DND-41 (cell line): ENCODE results near the gene TUBGCP3.

Source experiments
- ATAC-seq: fragments of 200-7000 bp; cut with Tn5 transposase; 3 replicates; pipeline ENCODE4 v1.9.1; 2021; ENCODE audit warnings: low read depth; ENCODE audit not compliant: insufficient read depth
- DNase-seq: peaks from one replicate; pipeline ENCODE4 v3.0.0-alpha.2; 2020
- H2AFZ ChIP-seq: 2 replicates; pipeline ENCODE4 v1.6.0; 2012; ENCODE audit warnings: low read depth, low read length
- H3K27ac ChIP-seq: 2 replicates; pipeline ENCODE4 v1.5.1; 2012; ENCODE audit warnings: low read length, inconsistent platforms
- H3K27me3 ChIP-seq: fragments of 200-600 bp; sonication (generic); 2 replicates; pipeline ENCODE4 v1.6.0; 2012; ENCODE audit warnings: low read length, mild to moderate bottlenecking, inconsistent platforms; ENCODE audit not compliant: insufficient read depth, poor library complexity
- H3K36me3 ChIP-seq: 2 replicates; pipeline ENCODE4 v1.5.1; 2012; ENCODE audit warnings: low read length, inconsistent platforms; ENCODE audit not compliant: insufficient read depth
- H3K4me1 ChIP-seq: 2 replicates; pipeline ENCODE4 v1.5.1; 2012; ENCODE audit warnings: mild to moderate bottlenecking, low read length; ENCODE audit not compliant: insufficient read depth
- H3K4me2 ChIP-seq: 2 replicates; pipeline ENCODE4 v1.6.0; 2012; ENCODE audit warnings: mild to moderate bottlenecking, moderate library complexity, low read length, inconsistent platforms; ENCODE audit not compliant: insufficient read depth
- H3K4me3 ChIP-seq, 2 experiments: fragments of 200-600 bp in 1 of 2; shearing (Covaris generic) in 1 of 2; 2 replicates each; pipeline ENCODE4 v1.5.1; 2012 to 2016; ENCODE audit warnings: inconsistent platforms in 2 of 2, low read length in 2 of 2, mild to moderate bottlenecking in 2 of 2, low read depth in 1 of 2, moderate library complexity in 1 of 2
- H3K79me2 ChIP-seq: 2 replicates; pipeline ENCODE4 v1.6.0; 2012; ENCODE audit warnings: low read length, inconsistent platforms; ENCODE audit not compliant: insufficient read depth
- H3K9ac ChIP-seq: 2 replicates; pipeline ENCODE4 v1.6.0; 2012; ENCODE audit warnings: low read depth, mild to moderate bottlenecking, inconsistent platforms, low read length, moderate library complexity
- H3K9me3 ChIP-seq: 2 replicates; pipeline ENCODE4 v1.5.1; 2012; ENCODE audit warnings: low read length, moderate library complexity, mild to moderate bottlenecking, inconsistent platforms; ENCODE audit not compliant: insufficient read depth, severe bottlenecking
- H4K20me1 ChIP-seq: 2 replicates; pipeline ENCODE4 v1.6.0; 2012; ENCODE audit warnings: low read length; ENCODE audit not compliant: insufficient read depth
- CTCF ChIP-seq: IDR thresholded peaks from 2 replicates; pipeline ENCODE4 v1.5.1; 2012; ENCODE audit warnings: borderline replicate concordance, low read length, moderate library complexity, mild to moderate bottlenecking; ENCODE audit not compliant: poor library complexity, severe bottlenecking; ENCODE audit errors: extremely low read depth
- EZH2 ChIP-seq: IDR thresholded peaks from 3 replicates; pipeline ENCODE4 v1.6.1; 2012; ENCODE audit warnings: borderline replicate concordance, low read depth, mild to moderate bottlenecking, moderate library complexity, low read length, inconsistent platforms; ENCODE audit not compliant: severe bottlenecking

TUBGCP3 gene

GRCh38 chr13:112438094-112438493 lies 149.9 kb downstream of the TUBGCP3 start:
- Histone ChIP-seq H3K36me3 (no peaks in the 10 kb centered on the region), H2AFZ (no peak overlapping the region), H3K27ac (no peak overlapping the region), H3K4me1 (no peaks in the 10 kb centered on the region), H3K4me3 (no peak overlapping the region), H3K4me2 (no peak overlapping the region), H3K9me3 (peaks cover 4% of the 10 kb centered on the region), H3K79me2 (no peaks in the 10 kb centered on the region), H4K20me1 (no peaks in the 10 kb centered on the region), H3K9ac (no peak overlapping the region), H3K27me3 (peaks cover 2% of the 10 kb centered on the region)
- ATAC-seq (no peak), DNase-seq (no peak)
- TF ChIP-seq EZH2 (no peak), CTCF (no peak)

- ATAC-seq = no peak
Measured at GRCh38 chr13:112435973-112436372, 152.0 kb downstream of the TUBGCP3 start.

More at GRCh38 chr13:112435973-112436372, 152.0 kb downstream of the TUBGCP3 start:
- TF ChIP-seq EZH2 (no peak), CTCF (no peak)
- Histone ChIP-seq H2AFZ (no peak overlapping the region), H4K20me1 (no peaks in the 10 kb centered on the region), H3K4me3 (no peak overlapping the region), H3K79me2 (no peaks in the 10 kb centered on the region), H3K9me3 (peaks cover 4% of the 10 kb centered on the region), H3K4me1 (no peaks in the 10 kb centered on the region), H3K27me3 (peaks cover 2% of the 10 kb centered on the region), H3K9ac (no peak overlapping the region), H3K4me2 (no peak overlapping the region), H3K27ac (no peak overlapping the region), H3K36me3 (no peaks in the 10 kb centered on the region)
- no peak for DNase-seq
